GM18868 (cell line): ENCODE measurements around the gene SRL.
"Not testable (repeated sequence)": the region's sequence is repeated elsewhere in the genome, so short reads cannot be mapped to it uniquely, and the experiment has no call there.

Experiments used
- ATAC-seq: cut with Tn5 transposase; IDR thresholded peaks from one replicate; pipeline ENCODE4 v1.9.1; 2021; ENCODE audit warnings: mild to moderate bottlenecking, moderate library complexity; ENCODE audit not compliant: unreplicated experiment

Gene SRL

DNA sequence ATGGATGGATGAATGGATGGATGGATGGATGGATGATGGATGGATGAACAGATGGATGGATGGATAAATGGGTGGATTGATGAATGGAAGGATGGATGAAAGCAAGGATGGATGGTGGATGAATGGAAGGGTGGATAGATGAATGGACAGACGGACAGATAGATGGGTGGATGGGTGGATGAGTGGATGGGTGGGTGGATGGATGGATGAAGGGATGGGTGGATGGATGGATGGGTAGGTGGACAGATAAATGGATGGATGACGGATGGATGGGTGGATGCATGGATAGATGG lies 14.9 kb downstream of the SRL start:
- no peak for ATAC-seq

DNA sequence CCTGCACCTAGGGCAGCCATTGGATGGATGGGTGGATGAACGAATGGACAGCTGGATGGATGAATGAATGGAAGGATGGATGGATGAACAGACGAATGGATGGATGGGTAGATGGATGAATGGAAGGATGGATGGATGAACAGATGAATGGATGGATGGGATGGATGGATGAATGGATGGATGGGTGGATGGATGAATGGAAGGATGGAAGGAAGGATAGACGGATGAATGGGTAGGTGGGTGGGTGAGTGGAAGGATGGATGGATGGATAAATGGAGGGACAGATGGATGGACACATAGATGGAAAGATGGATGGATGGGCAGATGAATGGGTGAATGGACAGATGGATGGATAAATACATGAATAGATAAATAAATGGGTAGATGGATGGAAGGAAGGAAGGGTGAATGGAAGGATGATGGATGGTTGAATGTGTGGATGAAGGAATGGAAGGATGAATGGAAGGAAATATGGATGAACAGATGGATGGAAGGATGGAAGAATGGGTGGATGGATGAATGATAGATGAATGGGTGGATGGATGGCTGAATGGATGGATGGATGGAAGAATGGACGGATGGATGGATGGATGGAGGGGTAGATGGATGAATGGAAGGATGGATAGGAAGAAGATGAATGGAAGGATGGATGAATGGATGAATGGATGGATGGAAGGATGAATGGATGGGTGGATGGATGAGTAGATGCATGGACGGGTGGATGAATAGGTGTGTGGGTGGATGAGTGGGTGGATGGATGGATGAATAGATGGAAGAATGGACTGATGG lies 15.4 kb downstream of the SRL start:
- no peak for ATAC-seq

DNA sequence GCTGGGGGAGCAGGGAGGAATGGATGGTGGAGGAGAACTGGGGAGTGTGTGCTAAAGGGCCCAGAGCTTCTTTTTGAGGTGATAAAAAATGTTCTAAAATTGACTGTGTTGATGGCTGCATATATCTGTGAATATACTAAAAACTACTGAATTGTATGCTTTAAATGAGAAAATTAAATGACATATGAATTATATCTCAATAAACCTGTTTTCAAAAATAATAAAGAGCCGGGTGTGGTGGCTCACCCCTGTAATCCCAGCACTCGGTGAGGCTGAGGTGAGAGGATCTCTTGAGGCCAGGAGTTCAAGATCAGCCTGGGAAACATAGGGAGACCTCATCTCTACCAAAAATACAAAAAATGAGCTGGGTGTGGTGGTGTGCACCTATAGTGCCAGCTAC lies 16.8 kb downstream of the SRL start:
- no peak for ATAC-seq

DNA sequence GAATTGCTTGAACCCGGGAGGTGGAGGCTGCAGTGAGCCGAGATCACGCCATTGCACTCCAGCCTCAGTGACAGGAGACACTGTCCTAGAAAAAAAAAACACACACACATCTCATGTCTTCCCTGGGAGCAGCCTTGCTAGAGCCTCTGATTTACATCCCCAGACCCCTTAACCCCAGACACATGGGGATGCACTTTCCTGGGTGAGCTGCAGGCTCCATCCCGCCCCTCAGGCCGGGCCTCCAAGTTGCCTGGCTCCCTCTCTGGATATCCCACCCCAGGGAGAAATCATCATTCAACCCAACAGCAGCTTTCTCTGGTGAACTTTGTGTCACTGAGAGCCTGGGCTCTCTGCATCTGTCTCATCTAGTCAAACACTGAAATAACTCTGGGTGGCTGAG lies 21.5 kb downstream of the SRL start:
- no peak for ATAC-seq

DNA sequence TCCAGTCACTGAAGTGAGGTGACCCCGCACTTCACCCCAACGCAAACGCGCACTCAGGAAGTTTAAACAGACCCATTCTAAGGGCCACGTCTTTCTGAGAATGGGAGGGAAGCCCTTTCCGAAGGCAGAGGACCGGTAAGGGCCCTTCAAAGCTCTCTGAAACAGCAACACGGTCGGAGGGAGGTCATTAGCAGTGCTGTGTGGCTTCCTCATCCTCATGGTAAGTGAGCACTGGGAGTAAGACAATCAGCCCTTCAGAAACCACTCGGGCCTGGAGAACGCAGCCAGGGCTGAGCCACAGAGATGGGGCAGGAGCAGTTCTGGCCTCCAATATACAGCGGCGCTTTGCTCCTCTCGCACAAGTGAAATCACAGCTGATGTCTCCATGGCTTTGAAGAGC lies 23.7 kb downstream of the SRL start:
- ATAC-seq = no peak

DNA sequence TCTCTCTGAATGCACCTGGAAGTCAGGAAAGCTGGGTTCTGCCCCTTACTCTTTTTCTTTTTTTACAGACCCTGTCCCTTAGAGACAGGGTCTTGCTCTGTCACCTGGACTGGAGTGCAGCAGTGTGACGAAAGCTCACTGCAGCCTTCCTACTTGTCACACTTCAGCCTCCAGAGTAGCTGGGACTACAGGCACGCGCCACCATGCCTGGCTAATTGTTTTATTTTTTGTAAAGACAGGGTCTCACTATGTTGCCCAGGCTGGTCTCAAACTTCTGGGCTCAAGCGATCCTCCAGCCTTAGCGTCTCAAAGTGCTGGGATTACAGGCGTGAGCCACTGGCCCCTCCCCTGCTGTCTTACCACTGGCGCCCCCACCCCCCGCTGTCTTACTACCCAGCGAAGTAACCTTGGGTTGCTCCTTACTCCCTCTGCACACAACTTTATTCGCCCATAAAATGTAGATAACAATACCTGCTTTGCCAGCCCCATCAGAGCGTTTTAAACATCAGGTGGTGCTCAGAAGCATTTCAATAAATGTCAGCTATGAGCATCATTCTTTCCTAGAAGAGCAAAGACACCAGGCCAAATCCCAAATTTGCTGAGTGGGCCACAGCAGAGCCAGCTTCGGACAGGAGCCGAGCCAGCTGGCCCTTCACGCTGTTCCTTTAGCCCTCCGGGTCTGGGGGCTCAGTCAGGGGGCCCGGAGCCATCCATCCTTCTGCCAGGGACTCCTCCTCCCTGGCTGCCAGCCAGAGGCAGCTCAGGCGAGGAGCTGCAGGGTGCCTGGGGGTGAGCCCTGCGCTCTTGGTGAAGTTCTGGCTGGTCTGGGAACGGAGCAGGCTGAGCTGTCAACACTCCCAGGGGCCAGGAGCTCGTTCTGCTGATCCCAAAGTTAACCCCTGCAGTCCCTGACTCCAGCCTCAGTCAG lies 24.4 kb downstream of the SRL start:
- no peak for ATAC-seq

DNA sequence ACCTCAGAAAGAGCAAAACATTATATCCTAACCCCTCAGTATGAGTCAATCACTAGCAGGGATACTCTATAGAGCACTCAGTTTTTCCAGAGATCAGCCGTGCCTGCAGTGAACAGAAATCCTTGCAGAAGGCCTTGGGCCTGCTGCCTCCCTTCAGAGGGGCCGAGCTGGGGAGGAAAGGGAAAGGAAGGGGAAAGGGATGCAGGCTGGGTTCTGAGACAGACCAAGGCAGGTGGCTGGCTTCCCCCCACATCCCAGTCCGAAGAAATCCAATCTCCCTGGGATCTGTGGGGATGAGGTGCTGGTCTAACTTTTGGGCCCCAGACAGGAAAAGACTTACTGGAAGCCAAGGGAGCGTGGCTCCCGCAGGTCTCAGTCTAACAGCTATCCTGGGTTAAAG lies 25.3 kb downstream of the SRL start:
- ATAC-seq = no peak

DNA sequence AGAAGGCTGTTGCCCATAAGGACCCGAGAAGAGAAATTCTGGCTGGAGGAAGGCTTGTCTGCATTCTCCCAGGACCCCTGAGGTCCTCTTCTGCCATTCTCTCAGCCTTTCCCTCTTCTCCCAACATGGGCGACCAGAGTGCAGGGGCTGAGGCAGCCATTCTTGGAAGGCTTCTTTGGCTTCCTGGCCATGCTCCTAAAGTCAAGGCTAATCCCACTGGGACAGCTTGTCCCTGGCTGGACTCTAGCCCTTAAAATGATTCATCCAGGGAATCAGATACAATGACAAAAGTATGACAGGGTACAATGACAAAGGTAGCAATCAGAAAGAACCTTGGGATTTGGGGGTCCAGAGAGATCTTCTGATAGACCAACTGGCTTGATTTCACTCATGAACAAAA lies 26.8 kb downstream of the SRL start:
- no peak for ATAC-seq

DNA sequence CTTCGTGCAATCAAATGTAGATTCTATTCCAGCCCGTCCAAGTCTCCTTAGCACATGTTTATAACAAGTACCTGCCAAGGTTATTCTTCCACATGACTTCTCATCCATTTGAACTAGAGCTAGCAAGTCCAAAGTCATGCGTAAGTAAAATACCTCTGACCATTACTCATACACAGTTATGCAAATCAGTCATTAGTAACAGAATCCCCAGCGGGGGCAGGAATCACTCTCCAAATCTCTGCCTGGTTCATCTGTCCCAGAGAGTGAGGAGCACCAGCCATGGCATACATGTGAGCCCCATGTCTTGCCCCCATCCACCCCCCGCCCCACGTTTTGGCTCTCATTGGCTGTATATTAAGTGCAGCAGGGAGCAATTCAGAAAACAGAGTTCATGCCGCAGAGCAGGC lies 27.7 kb downstream of the SRL start:
- no peak for ATAC-seq

DNA sequence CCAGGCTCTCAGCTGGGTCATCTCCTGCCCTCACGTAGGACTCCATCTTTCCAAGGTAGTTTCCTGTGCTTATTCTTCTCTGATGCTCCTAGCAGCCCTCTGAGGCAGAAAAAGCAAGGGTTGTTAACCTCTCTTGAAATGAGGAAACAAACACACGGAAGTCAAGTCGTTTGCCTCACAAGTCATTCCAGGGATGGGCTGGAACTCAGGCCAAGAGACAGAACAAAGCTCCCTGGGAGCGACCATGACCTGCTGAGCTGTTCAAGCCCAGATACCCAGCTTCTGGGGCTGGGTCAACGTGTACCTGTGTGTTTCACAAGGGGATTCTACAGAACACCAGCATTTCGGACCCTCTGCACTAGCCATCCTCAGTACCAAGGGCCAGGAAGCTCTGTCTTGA lies 28.1 kb downstream of the SRL start:
- no peak for ATAC-seq

DNA sequence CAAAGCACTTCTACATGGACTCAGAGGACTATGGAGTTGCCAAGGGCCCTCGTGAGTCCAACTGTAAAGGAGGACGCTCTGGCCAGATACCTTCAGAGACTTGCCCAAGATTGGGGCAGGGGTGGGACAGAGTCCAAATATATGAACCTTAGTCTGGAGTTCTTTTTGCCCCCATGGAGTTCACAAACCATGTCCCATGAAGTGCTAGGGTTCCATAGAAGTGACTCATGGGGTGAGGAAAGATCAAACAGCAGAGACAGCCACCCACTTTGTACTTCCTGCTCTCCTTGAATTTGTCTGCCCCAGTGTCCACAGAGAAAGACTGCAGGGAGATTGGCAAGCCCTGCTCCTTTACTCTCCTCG lies 29.0 kb downstream of the SRL start:
- ATAC-seq = no peak

DNA sequence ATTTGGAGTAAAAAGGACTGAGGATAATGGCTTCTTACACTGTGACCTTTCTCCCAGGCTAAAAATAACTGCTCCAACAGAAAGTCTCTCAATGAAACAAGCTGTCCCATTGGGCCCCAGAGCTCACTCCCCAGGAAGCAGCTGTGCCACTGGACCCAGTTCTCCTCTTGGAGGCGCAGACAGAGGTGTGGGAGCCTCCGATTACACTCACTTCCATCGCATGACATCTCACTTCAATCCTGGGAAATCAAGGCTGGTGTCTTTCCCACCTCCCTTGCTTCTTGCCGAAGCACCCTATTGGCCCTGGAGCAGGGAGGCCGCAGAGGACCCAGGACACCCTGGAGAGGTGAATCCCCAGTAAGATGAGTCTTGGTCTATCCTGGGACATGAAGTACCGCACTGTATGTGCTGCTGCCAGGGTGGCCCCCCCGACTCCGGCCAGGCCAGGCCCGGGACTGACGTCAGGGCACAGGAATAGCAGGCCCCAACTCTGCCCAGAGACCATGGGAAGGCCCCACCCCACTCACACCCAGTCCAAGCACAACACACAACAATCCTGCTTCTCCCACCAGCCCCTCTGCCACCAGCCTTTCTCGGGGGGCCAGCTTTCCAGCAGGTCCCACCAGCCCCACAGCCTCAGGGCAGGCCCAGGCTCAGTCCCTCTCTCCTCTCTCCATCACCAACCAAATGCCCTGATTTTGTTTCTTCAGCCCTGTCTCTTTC lies 29.5 kb downstream of the SRL start:
- ATAC-seq = no peak

DNA sequence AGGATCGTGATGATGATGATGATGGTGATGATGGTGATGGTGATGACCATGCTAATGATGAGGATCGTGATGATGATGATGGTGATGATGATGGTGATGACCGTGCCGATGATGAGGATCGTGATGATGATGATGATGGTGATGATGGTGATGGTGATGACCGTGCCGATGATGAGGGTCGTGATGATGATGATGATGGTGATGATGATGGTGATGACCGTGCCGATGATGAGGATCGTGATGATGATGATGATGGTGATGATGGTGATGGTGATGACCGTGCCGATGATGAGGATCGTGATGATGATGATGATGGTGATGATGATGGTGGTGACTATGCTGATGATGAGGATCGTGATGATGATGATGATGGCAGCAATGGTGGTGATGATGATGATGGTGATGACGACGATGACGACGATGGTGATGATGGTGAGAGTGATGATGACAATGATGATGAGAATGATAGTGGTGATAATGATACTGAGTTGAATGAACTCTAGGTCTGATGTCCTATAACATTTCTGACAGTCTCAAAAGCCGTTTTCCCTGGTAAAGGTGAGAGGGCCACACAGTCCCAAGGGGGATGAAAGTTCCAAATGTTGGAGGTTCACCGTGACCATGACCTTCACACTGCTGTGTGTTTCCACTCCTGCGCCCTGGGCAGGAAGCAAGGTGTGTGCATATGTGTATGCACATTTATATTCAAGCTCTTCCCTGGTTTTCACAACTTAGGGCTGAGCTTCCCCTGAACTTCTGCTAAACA lies 30.3 kb downstream of the SRL start:
- ATAC-seq = not testable (repeated sequence)

DNA sequence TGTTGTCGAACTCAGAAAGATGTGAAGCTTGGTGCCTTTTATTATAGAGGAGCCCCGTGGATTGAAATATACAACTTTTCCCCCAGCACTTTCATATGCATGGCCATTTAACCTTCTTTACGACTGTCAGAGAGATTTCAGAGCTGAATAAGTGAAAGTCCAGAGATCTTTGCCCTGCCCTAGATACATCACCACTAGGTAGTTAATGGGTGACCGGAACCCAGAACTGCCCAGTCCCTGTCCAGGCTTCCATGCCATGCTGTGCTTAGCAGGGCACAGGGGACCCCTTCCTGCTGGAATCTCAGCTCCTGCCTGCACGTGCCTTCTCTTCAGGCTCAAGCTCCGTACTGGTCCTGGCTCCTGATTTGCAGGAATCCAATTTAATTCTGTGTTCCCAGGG lies 32.2 kb downstream of the SRL start:
- ATAC-seq = no peak

DNA sequence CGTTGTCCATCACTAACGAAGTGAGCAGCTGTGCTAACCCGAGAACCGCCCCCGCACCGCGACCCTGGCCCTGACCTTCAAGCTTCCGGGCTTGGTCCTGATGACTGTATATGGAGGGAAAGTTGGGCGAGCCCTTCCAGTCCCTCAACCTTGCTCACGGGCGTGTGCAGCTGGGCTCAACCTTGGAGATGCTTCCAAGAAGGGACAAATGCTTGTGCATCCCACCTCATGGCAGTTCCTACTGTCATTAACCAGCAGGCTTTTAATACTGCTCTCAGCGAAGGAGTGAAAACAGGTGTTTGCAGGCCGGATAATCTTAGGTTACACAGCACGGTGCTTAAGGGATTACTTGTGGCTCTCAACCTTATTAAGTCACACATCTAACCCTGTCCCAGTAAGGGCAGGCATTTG lies 33.5 kb downstream of the SRL start:
- no peak for ATAC-seq

DNA sequence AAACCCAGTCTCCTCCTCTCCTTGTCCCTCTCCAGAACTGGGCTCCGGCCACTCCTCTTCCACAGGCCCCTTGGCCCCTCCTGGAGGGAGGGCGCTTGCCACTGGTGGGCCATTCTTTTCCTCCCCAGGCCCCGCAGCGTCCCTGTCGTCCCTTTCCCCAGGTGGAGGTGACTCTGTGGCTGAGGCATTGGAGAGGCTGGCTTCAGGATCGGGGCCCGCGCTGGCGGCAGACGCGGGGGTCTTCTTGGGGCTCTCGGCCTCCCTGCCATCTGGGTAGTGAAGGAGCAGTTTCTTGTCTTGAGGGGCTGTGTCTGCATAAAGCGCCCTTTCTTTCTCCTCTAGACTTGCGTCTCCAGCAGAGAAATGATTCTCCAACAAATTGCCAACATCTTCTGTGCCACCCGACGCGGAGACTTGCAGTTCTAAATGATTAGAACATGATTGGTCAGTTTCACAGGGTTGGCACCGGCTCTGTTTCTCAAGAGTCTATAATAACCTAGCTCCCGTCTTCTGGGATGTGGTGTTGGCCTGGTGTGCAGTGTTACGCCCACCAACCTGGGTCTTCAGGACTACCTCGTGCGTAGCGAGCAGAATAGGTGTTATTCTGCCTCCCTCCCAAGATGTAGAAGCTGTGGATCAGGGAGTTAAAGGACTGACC lies 34.1 kb downstream of the SRL start:
- no peak for ATAC-seq

DNA sequence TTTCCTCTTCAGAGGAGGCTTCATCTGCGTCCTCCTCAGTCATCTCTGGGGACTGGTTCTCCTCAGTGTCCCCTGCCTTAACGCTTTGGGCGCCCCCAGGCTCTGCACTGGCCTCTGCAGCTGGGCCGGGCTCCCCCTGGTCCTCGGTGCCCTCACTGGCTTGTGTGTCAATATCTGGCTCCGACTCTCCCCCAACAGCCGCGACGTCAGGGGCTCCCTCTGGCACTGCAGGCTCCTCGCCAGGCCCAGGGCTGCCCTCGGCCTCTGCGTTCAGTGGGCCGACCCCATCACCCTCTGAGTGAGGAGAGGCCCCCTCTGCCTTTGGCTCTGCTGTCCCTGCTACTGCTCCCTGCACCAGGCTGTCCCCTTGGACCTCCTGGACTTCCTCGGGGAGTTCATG lies 34.7 kb downstream of the SRL start:
- ATAC-seq = no peak

DNA sequence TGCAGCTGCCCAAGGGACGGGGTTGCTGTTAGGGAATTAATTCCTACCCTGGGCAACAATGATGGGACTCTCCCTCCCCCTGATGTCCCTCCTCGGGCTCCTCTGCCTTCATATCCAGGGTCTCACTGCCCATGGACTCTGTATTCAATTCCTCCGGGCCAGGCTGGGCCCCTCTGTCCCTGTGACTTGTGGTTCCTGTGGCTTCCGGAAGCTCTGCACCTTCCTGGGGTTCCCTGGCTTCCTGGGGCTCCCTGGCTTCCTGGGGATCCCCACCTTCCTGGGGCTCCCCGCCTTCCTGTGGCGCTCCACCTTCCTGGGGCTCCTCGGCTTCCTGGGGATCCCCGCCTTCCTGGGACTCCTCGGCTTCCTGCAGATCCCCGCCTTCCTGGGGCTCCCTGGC lies 35.2 kb downstream of the SRL start:
- no peak for ATAC-seq

DNA sequence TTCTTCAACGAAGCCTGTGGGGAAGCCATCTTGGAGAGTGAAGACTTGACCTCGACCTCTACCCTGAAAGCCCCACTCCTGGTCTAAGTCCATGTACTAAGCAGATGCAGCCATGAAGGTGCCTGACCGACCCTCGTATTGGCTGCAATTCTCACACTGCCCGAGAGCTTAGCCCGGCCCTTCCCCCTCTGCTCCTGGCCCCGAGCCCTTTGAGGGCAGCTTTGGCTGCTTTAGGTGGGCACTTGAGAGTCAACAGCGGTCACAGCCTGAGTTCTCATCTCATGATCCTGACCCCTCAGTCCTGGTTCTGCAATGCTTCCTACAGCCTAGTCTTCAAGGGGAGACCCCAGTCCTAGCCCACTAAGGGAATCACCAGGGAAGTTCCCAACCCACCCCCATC lies 35.9 kb downstream of the SRL start:
- ATAC-seq = no peak

DNA sequence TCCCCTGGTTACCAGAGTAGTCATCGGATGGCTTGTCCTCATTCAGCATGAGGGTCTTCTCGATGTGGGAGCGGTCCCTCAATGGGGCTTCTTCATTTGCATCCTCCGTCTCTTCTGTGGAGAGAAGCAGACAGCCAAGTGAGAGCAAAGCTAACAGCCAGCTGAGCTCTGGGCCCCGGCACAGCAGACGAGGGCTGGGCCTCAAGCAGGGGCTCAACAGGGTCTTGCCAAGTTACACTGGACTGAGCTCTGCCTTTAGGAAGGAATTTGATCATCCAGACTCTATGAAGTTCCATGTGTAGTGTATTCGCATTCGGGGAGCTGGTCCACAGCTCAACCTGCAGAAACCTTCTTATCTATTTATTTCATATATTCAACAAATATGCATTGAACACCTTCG lies 37.4 kb downstream of the SRL start:
- no peak for ATAC-seq

DNA sequence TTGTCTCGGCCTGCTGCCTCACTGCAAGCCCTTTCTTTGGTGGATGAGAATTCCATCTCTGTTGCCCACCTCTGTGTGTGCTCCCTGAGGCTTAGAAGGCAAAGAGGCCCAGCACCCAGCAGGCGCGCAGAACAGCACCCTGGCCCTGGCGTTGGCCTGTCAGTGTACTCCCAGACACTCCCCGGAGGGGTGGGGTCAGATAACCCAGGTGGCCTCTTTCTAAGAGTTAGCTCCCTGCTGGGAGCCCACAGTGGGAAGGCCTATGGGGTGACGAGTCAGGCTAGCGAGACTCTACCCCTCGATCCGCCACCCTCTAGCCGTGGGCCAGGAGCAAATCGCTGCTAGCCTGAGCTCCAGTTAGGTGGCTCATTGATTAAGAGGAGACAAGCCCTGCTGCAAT lies 38.1 kb downstream of the SRL start:
- no peak for ATAC-seq
